Measurements from ENCODE around the gene EMILIN1. TPM values are rescaled to one million over a fixed set of nuclear protein-coding genes. Genes with fewer than 3 reads are reported as not detected.

The EMILIN1 gene
- total RNA-seq, 1 experiment from 2014 or later = 0.31 TPM

DNA sequence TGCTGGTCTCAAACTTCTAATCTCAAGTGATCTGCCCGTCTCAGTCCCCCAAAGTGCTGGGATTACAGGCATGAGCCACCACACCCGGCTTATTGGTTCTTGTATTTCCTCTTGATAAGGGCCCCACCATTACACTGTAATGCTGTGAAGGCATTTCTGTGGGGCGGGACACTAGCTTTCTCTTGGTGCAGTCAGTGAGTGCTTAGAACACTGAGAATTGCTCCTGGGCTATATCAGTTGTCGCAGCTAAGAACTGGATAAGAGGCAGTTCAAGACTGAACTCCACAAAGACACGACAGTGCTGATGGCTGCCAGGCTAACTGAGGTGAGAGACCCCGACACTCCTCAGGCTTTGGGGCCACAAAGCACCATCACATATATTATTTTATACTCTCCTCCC is 10.2 kb downstream of the EMILIN1 start:
- ATAC-seq (no peak), DNase-seq (ENCODE audit: low read depth, low spot score) (no peak)
- Histone ChIP-seq H3K36me3 (ENCODE audit: control insufficient read depth, insufficient read depth, low read length) (no peaks in the 10 kb centered on the region), H3K27ac (ENCODE audit: low read length) (no peak overlapping the region), H3K4me3 (ENCODE audit: low read depth in 2 of 2, low read length in 2 of 2) (no peak overlapping the region), H3K4me1 (ENCODE audit: control insufficient read depth, insufficient read depth, low read length) (peaks cover 4% of the 10 kb centered on the region; the same call in 1 of the 2 replicates), H3K9me3 (ENCODE audit: control insufficient read depth, insufficient read depth, low read depth, low read length) (no peaks in the 10 kb centered on the region), H3K27me3 (ENCODE audit: control insufficient read depth, insufficient read depth, low read length) (no peaks in the 10 kb centered on the region)
- BruUV-seq (replicated peaks) = no TSS peak
- TF ChIP-seq, protein P1, sequence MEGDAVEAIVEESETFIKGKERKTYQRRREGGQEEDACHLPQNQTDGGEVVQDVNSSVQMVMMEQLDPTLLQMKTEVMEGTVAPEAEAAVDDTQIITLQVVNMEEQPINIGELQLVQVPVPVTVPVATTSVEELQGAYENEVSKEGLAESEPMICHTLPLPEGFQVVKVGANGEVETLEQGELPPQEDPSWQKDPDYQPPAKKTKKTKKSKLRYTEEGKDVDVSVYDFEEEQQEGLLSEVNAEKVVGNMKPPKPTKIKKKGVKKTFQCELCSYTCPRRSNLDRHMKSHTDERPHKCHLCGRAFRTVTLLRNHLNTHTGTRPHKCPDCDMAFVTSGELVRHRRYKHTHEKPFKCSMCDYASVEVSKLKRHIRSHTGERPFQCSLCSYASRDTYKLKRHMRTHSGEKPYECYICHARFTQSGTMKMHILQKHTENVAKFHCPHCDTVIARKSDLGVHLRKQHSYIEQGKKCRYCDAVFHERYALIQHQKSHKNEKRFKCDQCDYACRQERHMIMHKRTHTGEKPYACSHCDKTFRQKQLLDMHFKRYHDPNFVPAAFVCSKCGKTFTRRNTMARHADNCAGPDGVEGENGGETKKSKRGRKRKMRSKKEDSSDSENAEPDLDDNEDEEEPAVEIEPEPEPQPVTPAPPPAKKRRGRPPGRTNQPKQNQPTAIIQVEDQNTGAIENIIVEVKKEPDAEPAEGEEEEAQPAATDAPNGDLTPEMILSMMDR (IDR thresholded peaks at IDR 0.05) = no peak
- TF ChIP-seq, protein P2, sequence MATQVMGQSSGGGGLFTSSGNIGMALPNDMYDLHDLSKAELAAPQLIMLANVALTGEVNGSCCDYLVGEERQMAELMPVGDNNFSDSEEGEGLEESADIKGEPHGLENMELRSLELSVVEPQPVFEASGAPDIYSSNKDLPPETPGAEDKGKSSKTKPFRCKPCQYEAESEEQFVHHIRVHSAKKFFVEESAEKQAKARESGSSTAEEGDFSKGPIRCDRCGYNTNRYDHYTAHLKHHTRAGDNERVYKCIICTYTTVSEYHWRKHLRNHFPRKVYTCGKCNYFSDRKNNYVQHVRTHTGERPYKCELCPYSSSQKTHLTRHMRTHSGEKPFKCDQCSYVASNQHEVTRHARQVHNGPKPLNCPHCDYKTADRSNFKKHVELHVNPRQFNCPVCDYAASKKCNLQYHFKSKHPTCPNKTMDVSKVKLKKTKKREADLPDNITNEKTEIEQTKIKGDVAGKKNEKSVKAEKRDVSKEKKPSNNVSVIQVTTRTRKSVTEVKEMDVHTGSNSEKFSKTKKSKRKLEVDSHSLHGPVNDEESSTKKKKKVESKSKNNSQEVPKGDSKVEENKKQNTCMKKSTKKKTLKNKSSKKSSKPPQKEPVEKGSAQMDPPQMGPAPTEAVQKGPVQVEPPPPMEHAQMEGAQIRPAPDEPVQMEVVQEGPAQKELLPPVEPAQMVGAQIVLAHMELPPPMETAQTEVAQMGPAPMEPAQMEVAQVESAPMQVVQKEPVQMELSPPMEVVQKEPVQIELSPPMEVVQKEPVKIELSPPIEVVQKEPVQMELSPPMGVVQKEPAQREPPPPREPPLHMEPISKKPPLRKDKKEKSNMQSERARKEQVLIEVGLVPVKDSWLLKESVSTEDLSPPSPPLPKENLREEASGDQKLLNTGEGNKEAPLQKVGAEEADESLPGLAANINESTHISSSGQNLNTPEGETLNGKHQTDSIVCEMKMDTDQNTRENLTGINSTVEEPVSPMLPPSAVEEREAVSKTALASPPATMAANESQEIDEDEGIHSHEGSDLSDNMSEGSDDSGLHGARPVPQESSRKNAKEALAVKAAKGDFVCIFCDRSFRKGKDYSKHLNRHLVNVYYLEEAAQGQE (IDR thresholded peaks at IDR 0.05; ENCODE audit: insufficient read depth in 1 of 2, low read depth in 2 of 2, low read length in 1 of 2) = no peak
- TF ChIP-seq POLR2AphosphoS5 (IDR thresholded peaks at IDR 0.05; ENCODE audit: low read depth, low read length) (no peak), TCF7L2 (IDR thresholded peaks at IDR 0.05; ENCODE audit: low read depth, low read length) (no peak), SIN3A (IDR thresholded peaks at IDR 0.05; ENCODE audit: borderline replicate concordance, insufficient read depth, low read depth, low read length) (no peak)
- intact Hi-C loops (cut with micrococcal nuclease; ENCODE audit: unreplicated experiment) (loop anchor here (10.0 kb wide), 1 partner anchor 124 kb away; no protein-coding TSS in a partner anchor), in situ Hi-C loops (cut with HindIII; ENCODE audit: low pct_unique_long_range_greater_than_20kb, low sequenced_read_pairs) (no loop called here)
- ChIA-PET POLR2A (no interaction called here), CTCF (no interaction called here)

DNA sequence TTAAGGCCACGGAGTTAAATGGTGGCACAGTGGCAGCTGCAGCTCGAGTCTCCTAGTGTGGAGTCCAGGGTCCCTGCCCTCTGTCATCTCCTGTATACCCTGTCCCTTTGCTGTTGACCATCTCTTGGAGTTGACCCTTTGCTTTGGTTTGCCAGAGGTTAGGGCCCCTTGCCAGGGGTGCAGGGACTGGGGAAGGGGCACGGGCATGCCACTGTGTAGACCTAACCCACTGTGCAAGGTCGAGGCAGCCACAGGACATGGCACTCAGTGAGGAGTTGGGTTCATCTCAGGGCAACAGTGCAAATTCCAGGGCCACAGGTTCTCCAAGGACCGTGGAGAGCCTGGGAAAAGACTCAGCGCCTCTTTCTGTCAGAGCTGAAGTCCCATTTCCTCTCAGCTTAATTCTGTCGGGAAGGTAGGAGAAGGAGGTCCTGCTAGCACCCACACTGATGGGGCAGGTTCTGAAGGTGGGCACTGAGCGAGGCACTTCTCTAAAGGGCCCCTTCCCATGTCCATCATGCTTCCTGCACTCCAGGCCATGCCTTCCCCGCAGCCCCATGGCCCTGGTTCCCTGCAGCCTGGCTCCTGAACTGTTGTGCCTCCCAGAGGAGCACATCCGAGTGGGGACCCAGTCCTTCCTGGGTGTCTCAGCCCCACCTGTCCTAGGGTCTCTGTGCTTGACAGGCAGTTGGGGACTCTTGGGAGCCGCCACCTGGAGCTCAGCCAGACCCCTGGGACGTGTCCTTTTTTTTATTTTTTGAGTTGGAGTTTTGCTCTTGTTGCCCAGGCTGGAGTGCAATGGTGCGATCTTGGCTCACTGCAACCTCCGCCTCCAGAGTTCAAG is 10.9 kb downstream of the EMILIN1 start:
- H3K4me1 ChIP-seq (ENCODE audit: control insufficient read depth, insufficient read depth, low read length) = peaks cover 4% of the 10 kb centered on the region; the same call in 1 of the 2 replicates
- H3K4me3 ChIP-seq (ENCODE audit: low read depth in 2 of 2, low read length in 2 of 2) = no peak overlapping the region
- BruUV-seq (replicated peaks) = no TSS peak
- no peaks in the 10 kb centered on the region for H3K9me3 ChIP-seq (ENCODE audit: control insufficient read depth, insufficient read depth, low read depth, low read length)
- in situ Hi-C loops (cut with HindIII; ENCODE audit: low pct_unique_long_range_greater_than_20kb, low sequenced_read_pairs) (no loop called here), intact Hi-C loops (cut with micrococcal nuclease; ENCODE audit: unreplicated experiment) (loop anchor here (10.0 kb wide), 1 partner anchor 125 kb away; no protein-coding TSS in a partner anchor)
- POLR2A ChIA-PET = no interaction called here
- ATAC-seq (no peak), DNase-seq (ENCODE audit: low read depth, low spot score) (no peak)
- no peak overlapping the region for H3K27ac ChIP-seq (ENCODE audit: low read length)
- CTCF ChIA-PET = no interaction called here
- no peaks in the 10 kb centered on the region for H3K27me3 ChIP-seq (ENCODE audit: control insufficient read depth, insufficient read depth, low read length)
- no peaks in the 10 kb centered on the region for H3K36me3 ChIP-seq (ENCODE audit: control insufficient read depth, insufficient read depth, low read length)
- TF ChIP-seq, protein P1 (IDR thresholded peaks at IDR 0.05) = no peak
- TF ChIP-seq TCF7L2 (IDR thresholded peaks at IDR 0.05; ENCODE audit: low read depth, low read length) (no peak), SIN3A (IDR thresholded peaks at IDR 0.05; ENCODE audit: borderline replicate concordance, insufficient read depth, low read depth, low read length) (no peak), POLR2AphosphoS5 (IDR thresholded peaks at IDR 0.05; ENCODE audit: low read depth, low read length) (no peak)
- TF ChIP-seq, protein P2 (IDR thresholded peaks at IDR 0.05; ENCODE audit: insufficient read depth in 1 of 2, low read depth in 2 of 2, low read length in 1 of 2) = no peak

All from Panc1 (cell line).